ENCODE measurements around the gene ATP1B4. TPM values are rescaled to one million over a fixed set of nuclear protein-coding genes. Genes with fewer than 3 reads are reported as not detected.

ATP1B4 gene
- polyA plus RNA-seq, 1 of the 3 experiments (the other 2 are of a cell fraction) = not detected

GRCh38 chrX:120365968-120366367, 4.1 kb downstream of the ATP1B4 start:
- Histone ChIP-seq H3K4me3 (ENCODE audit: low read depth in 2 of 2, low read length in 1 of 2) (no peak overlapping the region), H3K4me1 (ENCODE audit: control insufficient read depth in 1 of 2, insufficient read depth in 2 of 2, low read depth in 1 of 2, low read length in 1 of 2) (no peaks in the 10 kb centered on the region), H3F3A (replicated peaks; ENCODE audit: insufficient read depth) (no peaks in the 10 kb centered on the region), H3K9me3 (no peaks in the 10 kb centered on the region), H4K20me1 (ENCODE audit: insufficient read depth) (no peaks in the 10 kb centered on the region), H3K4me2 (no peak overlapping the region), H3K36me3 (replicated peaks in 1 of 2; ENCODE audit: control insufficient read depth in 1 of 2, insufficient read depth in 2 of 2, low read length in 1 of 2) (no peaks in the 10 kb centered on the region), H3K9me2 (no peaks in the 10 kb centered on the region), H3K27me3 (ENCODE audit: insufficient read depth) (peaks cover 51% of the 10 kb centered on the region; the same call in 1 of the 2 replicates), H3K9ac (no peak overlapping the region), H3K79me2 (ENCODE audit: insufficient read depth) (no peaks in the 10 kb centered on the region), H2AFZ (ENCODE audit: low read depth) (no peak overlapping the region), H3K27ac (ENCODE audit: low read depth in 2 of 2, low read length in 1 of 2) (no peak overlapping the region)
- POLR2A ChIA-PET = no interaction called here
- 0% methylated on average over 1 of the region's 1 CpG for WGBS (ENCODE audit: low lambda C conversion rate)
- DNase-seq = no peak
- CTCF ChIA-PET = interaction anchor here (0.9 to 2.9 kb wide), 2 partner anchors 84 to 87 kb away, joined by 5 to 10 read pairs; no protein-coding TSS in a partner anchor
- TF ChIP-seq JUND (IDR thresholded peaks at IDR 0.05) = no peak
- TF ChIP-seq EP300 (IDR thresholded peaks at IDR 0.05; ENCODE audit: borderline replicate concordance in 1 of 2, low read depth in 1 of 2, low read length in 1 of 2) = no peak
- no peak for TF ChIP-seq PBX3 (IDR thresholded peaks at IDR 0.05)
- no peak for TF ChIP-seq RCOR1 (IDR thresholded peaks at IDR 0.05; ENCODE audit: low read length)
- TF ChIP-seq YY1 (IDR thresholded peaks at IDR 0.05; ENCODE audit: low read depth) = no peak
- TF ChIP-seq REST (IDR thresholded peaks at IDR 0.05; ENCODE audit: low read depth, low read length) = no peak
- TF ChIP-seq IRF3 (IDR thresholded peaks at IDR 0.05; ENCODE audit: low read depth, low read length) = no peak
- no peak for TF ChIP-seq FOSL2 (IDR thresholded peaks at IDR 0.05; ENCODE audit: borderline replicate concordance, low read depth)
- no peak for TF ChIP-seq CHD2 (IDR thresholded peaks at IDR 0.05; ENCODE audit: low read length, partially characterized antibody)
- no peak for TF ChIP-seq FOXJ3 (CRISPR knock-in tag; IDR thresholded peaks at IDR 0.05)
- TF ChIP-seq ZBTB33 (IDR thresholded peaks at IDR 0.05; ENCODE audit: borderline replicate concordance, low read depth) = no peak
- no peak for TF ChIP-seq MEF2A (IDR thresholded peaks at IDR 0.05; ENCODE audit: borderline replicate concordance, low read depth)
- no peak for TF ChIP-seq NFIC (IDR thresholded peaks at IDR 0.05; ENCODE audit: borderline replicate concordance)
- no peak for TF ChIP-seq TAF1 (IDR thresholded peaks at IDR 0.05; ENCODE audit: borderline replicate concordance, low read depth, low read length)
